Sigmoid colon (tissue), 7 donors: ENCODE measurements around the gene FYN. TPM values are rescaled to one million over a fixed set of nuclear protein-coding genes. Genes with fewer than 3 reads are reported as not detected.
A peak's percentile ranks its signal among the peaks of the same experiment; 100 is the strongest.

Experiments
- DNase-seq: peaks from one replicate; pipeline ENCODE4 v3.0.0-alpha.2; 2019
- H3K27ac ChIP-seq, 4 donors: fragments of 200-600 bp; sonication (generic); one replicate each; pipeline ENCODE4 v1.5.1; 2016 to 2019; ENCODE audit warnings: mild to moderate bottlenecking in 1 of 4
- H3K27me3 ChIP-seq, 3 donors: fragments of 200-600 bp; sonication (generic); one replicate each; pipeline ENCODE4 v1.5.1; 2019; ENCODE audit warnings: mild to moderate bottlenecking in 1 of 3
- H3K36me3 ChIP-seq, 4 donors: fragments of 200-600 bp; sonication (generic); one replicate each; pipeline ENCODE4 v1.5.1; 2016 to 2019
- H3K4me1 ChIP-seq, 4 donors: fragments of 200-600 bp; sonication (generic); one replicate each; pipeline ENCODE4 v1.5.1; 2017 to 2019
- H3K4me3 ChIP-seq, 4 donors: fragments of 200-600 bp; sonication (generic); one replicate each; pipeline ENCODE4 v1.5.1; 2017 to 2019; ENCODE audit warnings: mild to moderate bottlenecking in 2 of 4, moderate library complexity in 1 of 4
- H3K9me3 ChIP-seq, 4 donors: fragments of 200-600 bp in 3 of 4; sonication (generic) in 3 of 4; one replicate each; pipeline versions ENCODE4 v1.5.1 to v1.6.1; 2013 to 2019
- CTCF ChIP-seq, 4 experiments: fragments of 450-650 bp in 3 of 4; fragments of 200-600 bp in 1 of 4; IDR thresholded peaks; one replicate each; pipeline ENCODE4 v1.5.1; 2016 to 2019; ENCODE audit warnings: antibody characterized with exemption in 4 of 4, mild to moderate bottlenecking in 3 of 4, moderate library complexity in 2 of 4
- EP300 ChIP-seq, 4 donors: sonication (generic); formaldehyde crosslinking; IDR thresholded peaks; one replicate each; pipeline ENCODE4 v1.6.1; 2017; ENCODE audit warnings: antibody characterized with exemption in 4 of 4
- POLR2A ChIP-seq, 2 donors: fragments of 450-650 bp; IDR thresholded peaks; one replicate each; pipeline ENCODE4 v1.6.1; 2016; ENCODE audit warnings: antibody characterized with exemption in 2 of 2, mild to moderate bottlenecking in 2 of 2, moderate library complexity in 2 of 2
- POLR2AphosphoS5 ChIP-seq, 4 donors: sonication (generic); formaldehyde crosslinking; IDR thresholded peaks; one replicate each; pipeline ENCODE4 v1.6.1; 2017; ENCODE audit warnings: antibody characterized with exemption in 4 of 4
- WGBS, 2 donors: extraction: QIAGEN DNeasy Blood & Tissue Kit; methylation state at CpG; one replicate each; pipeline ENCODE4 v1.1.7; 2013; 5-methylcytosine and 5-hydroxymethylcytosine counted together
- intact Hi-C: fragments of 100-400 bp; cut with DNase I; formaldehyde crosslinking; loops from one replicate; pipeline ENCODE4 v1.15.1; 2023
- polyA plus RNA-seq, 3 donors: library from polyadenylated mRNA; stranded (reverse); fragments of 200-250 nt; gene quantifications; one replicate each; pipeline ENCODE4 v1.2.3, GENCODE V29; 2013
- total RNA-seq, 4 donors: library from RNA; depleted of rRNA; stranded (reverse); fragments of >200 nt; gene quantifications; one replicate each; pipeline ENCODE4 v1.1.0, GENCODE V29; 2016
- donor health status: healthy with polysubstance abuse.
- donor health status: Bipolar disorder and iron deficiency.
- donor health status: healthy.

FYN gene
- total and polyA plus RNA-seq, 7 donors, result 2.3 to 81.4 (median 56.9) TPM

GRCh38 chr6:111802720-111803330, 70.4 kb downstream of the FYN start:
- Histone ChIP-seq H3K27ac (peak overlapping the region in 2 of 4 donors; percentile 12 to 50), H3K9me3 (no peaks in the 10 kb centered on the region), H3K36me3 (no peaks in the 10 kb centered on the region), H3K4me3 (no peak overlapping the region), H3K4me1 (peaks cover 0 to 46% (median 25%) of the 10 kb centered on the region in 4 donors), H3K27me3 (no peaks in the 10 kb centered on the region)
- 75 to 85% methylated on average over 2 of the region's 2 CpGs for WGBS, 2 donors
- TF ChIP-seq POLR2A (IDR thresholded peaks at IDR 0.05), result no peak
- no peak for TF ChIP-seq EP300 (IDR thresholded peaks at IDR 0.05)
- TF ChIP-seq POLR2AphosphoS5 (IDR thresholded peaks at IDR 0.05), result no peak
- intact Hi-C loops, result loop anchor here (5.0 kb wide), 1 partner anchor 69 kb away; the partner anchor contains the start of gene FYN
- no peak for DNase-seq

GRCh38 chr6:111802015-111802414, 71.2 kb downstream of the FYN start:
- Histone ChIP-seq H3K27ac (no peak overlapping the region), H3K27me3 (no peaks in the 10 kb centered on the region), H3K36me3 (no peaks in the 10 kb centered on the region), H3K9me3 (no peaks in the 10 kb centered on the region), H3K4me1 (peaks cover 0 to 46% (median 25%) of the 10 kb centered on the region in 4 donors), H3K4me3 (no peak overlapping the region)
- no peak for TF ChIP-seq EP300 (IDR thresholded peaks at IDR 0.05)
- no peak for TF ChIP-seq POLR2A (IDR thresholded peaks at IDR 0.05)
- no peak for TF ChIP-seq CTCF (IDR thresholded peaks at IDR 0.05)
- intact Hi-C loops, result loop anchor here (5.0 kb wide), 1 partner anchor 70 kb away; the partner anchor contains the start of gene FYN
- DNase-seq, result no peak

GRCh38 chr6:111800821-111801220, 72.4 kb downstream of the FYN start:
- intact Hi-C loops, result loop anchor here (5.0 kb wide), 1 partner anchor 71 kb away; the partner anchor contains the start of gene FYN
- DNase-seq, result no peak
- Histone ChIP-seq H3K9me3 (no peaks in the 10 kb centered on the region), H3K36me3 (no peaks in the 10 kb centered on the region), H3K27me3 (no peaks in the 10 kb centered on the region), H3K4me1 (peaks cover 0 to 37% (median 25%) of the 10 kb centered on the region in 4 donors), H3K27ac (no peak overlapping the region), H3K4me3 (no peak overlapping the region)
- 79 to 89% methylated on average over 4 of the region's 4 CpGs for WGBS, 2 donors
- no peak for TF ChIP-seq POLR2A (IDR thresholded peaks at IDR 0.05)
- no peak for TF ChIP-seq CTCF (IDR thresholded peaks at IDR 0.05)
- TF ChIP-seq EP300 (IDR thresholded peaks at IDR 0.05), result no peak
- TF ChIP-seq POLR2AphosphoS5 (IDR thresholded peaks at IDR 0.05), result no peak

- intact Hi-C loops, result loop anchor here (5.0 kb wide), 1 partner anchor 72 kb away; the partner anchor contains the start of gene FYN
- Histone ChIP-seq H3K4me1 (peaks cover 0 to 33% (median 23%) of the 10 kb centered on the region in 4 donors), H3K4me3 (peak overlapping the region in 2 of 4 donors; percentile 11 to 28), H3K27me3 (no peaks in the 10 kb centered on the region), H3K27ac (peak overlapping the region in 3 of 4 donors; percentile 7 to 35 (median 35)), H3K36me3 (no peaks in the 10 kb centered on the region), H3K9me3 (no peaks in the 10 kb centered on the region)
- no peak for TF ChIP-seq CTCF (IDR thresholded peaks at IDR 0.05)
- no peak for TF ChIP-seq POLR2AphosphoS5 (IDR thresholded peaks at IDR 0.05)
- WGBS, 2 donors, result 79 to 84% methylated on average over 11 of the region's 11 CpGs
- no peak for DNase-seq
These were observed 72.9 kb downstream of the FYN start for GRCh38 chr6:111800259-111800765.

GRCh38 chr6:111799576-111800258, 73.5 kb downstream of the FYN start:
- Histone ChIP-seq H3K4me1 (peaks cover 0 to 30% (median 20%) of the 10 kb centered on the region in 4 donors), H3K27ac (peak overlapping the region in 3 of 4 donors; percentile 7 to 35 (median 35))
- intact Hi-C loops, result loop anchor here (5.0 kb wide), 1 partner anchor 73 kb away; the partner anchor contains the start of gene FYN

More at GRCh38 chr6:111799576-111800258, 73.5 kb downstream of the FYN start:
- TF ChIP-seq CTCF (IDR thresholded peaks at IDR 0.05) (peak in 1 of 4 experiments; percentile 27), EP300 (IDR thresholded peaks at IDR 0.05) (no peak)
- Histone ChIP-seq H3K36me3 (no peaks in the 10 kb centered on the region), H3K4me3 (peak overlapping the region in 2 of 4 donors; percentile 11 to 28), H3K27me3 (no peaks in the 10 kb centered on the region), H3K9me3 (no peaks in the 10 kb centered on the region)
- DNase-seq, result no peak
- 82 to 85% methylated on average over 11 of the region's 11 CpGs for WGBS, 2 donors
